ENCODE results near the gene DLGAP1.
"Not testable (repeated sequence)": the region's sequence is repeated elsewhere in the genome, so short reads cannot be mapped to it uniquely, and the experiment has no call there.

DLGAP1 gene

GRCh38 chr18:3479978-3480509 is 975.1 kb downstream of the DLGAP1 start:
- no peak for DNase-seq

GRCh38 chr18:3478262-3478978 is 976.7 kb downstream of the DLGAP1 start:
- no peak for DNase-seq

- DNase-seq = no peak
Measured at GRCh38 chr18:3472681-3473544, 982.2 kb downstream of the DLGAP1 start.

- not testable (repeated sequence) for DNase-seq
Measured at GRCh38 chr18:3472121-3472520, 983.0 kb downstream of the DLGAP1 start.

GRCh38 chr18:3471141-3471648 is 983.9 kb downstream of the DLGAP1 start:
- DNase-seq = no peak

- DNase-seq = no peak
Measured at GRCh38 chr18:3468833-3469232, 986.3 kb downstream of the DLGAP1 start.

- DNase-seq = no peak
Measured at GRCh38 chr18:3468066-3468705, 986.9 kb downstream of the DLGAP1 start.

- no peak for DNase-seq
Measured at GRCh38 chr18:3466872-3467271, 988.2 kb downstream of the DLGAP1 start.

GRCh38 chr18:3466045-3466444 is 989.1 kb downstream of the DLGAP1 start:
- no peak for DNase-seq

GRCh38 chr18:3463051-3463450 is 992.1 kb downstream of the DLGAP1 start:
- no peak for DNase-seq

- no peak for DNase-seq
Measured at GRCh38 chr18:3461704-3462103, 993.4 kb downstream of the DLGAP1 start.

GRCh38 chr18:3460823-3461398 is 994.2 kb downstream of the DLGAP1 start:
- DNase-seq = no peak

- no peak for DNase-seq
Measured at GRCh38 chr18:3458952-3459853, 995.9 kb downstream of the DLGAP1 start.

GRCh38 chr18:3458378-3458777 is 996.7 kb downstream of the DLGAP1 start:
- no peak for DNase-seq

GRCh38 chr18:3457261-3457724 is 997.8 kb downstream of the DLGAP1 start:
- DNase-seq = no peak

- DNase-seq = no peak
Measured at GRCh38 chr18:3456686-3457069, 998.4 kb downstream of the DLGAP1 start.

- DNase-seq = no peak
Measured at GRCh38 chr18:3455907-3456685, 999.0 kb downstream of the DLGAP1 start.

GRCh38 chr18:3455090-3455635 is 999.9 kb downstream of the DLGAP1 start:
- DNase-seq = no peak

GRCh38 chr18:3454365-3455089 is 1000.6 kb downstream of the DLGAP1 start:
- peak; percentile 30 for DNase-seq
